ENCODE results near the gene TMEM221. TPM values are rescaled to one million over a fixed set of nuclear protein-coding genes. Genes with fewer than 3 reads are reported as not detected.

TMEM221 gene
- total and polyA plus RNA-seq, 10 of the 15 experiments (the other 5 are each of a cell fraction or from before 2014, with no cell fraction given): 0.04 to 0.24 TPM; not detected in 8

- TF ChIP-seq CREM (IDR thresholded peaks at IDR 0.05; ENCODE audit: low read depth): no peak
- TF ChIP-seq NBN (IDR thresholded peaks at IDR 0.05): no peak
- TF ChIP-seq CHD2 (IDR thresholded peaks at IDR 0.05; ENCODE audit: borderline replicate concordance, low read depth, low read length): peak; percentile 70; the same call in 1 of the 2 replicates
- TF ChIP-seq SREBF2 (IDR thresholded peaks at IDR 0.05; ENCODE audit: low read length): no peak
- no peak for TF ChIP-seq ETV6 (conservative IDR thresholded peaks at IDR 0.05 in 1 of 2, IDR thresholded peaks at IDR 0.05 in 1 of 2; ENCODE audit: borderline replicate concordance in 1 of 2, low read depth in 1 of 2)
- 0 out of 2 replicates have a peak, but pooled peaks have one; percentile 38 for TF ChIP-seq HDGF (IDR thresholded peaks at IDR 0.05)
- no peak for TF ChIP-seq STAT1 (conservative IDR thresholded peaks at IDR 0.05)
- peak; percentile 53 for TF ChIP-seq IKZF1 (conservative IDR thresholded peaks at IDR 0.05)
- no peak for TF ChIP-seq RELA (IDR thresholded peaks at IDR 0.05; ENCODE audit: borderline replicate concordance, partially characterized antibody)
- TF ChIP-seq ZNF384 (IDR thresholded peaks at IDR 0.05; ENCODE audit: borderline replicate concordance, low read depth, low read length): no peak
- no peak for TF ChIP-seq SIN3A (IDR thresholded peaks at IDR 0.05; ENCODE audit: low read depth, low read length)
- TF ChIP-seq BRCA1 (IDR thresholded peaks at IDR 0.05; ENCODE audit: low read depth, low read length): no peak
- no peak for TF ChIP-seq YBX1 (IDR thresholded peaks at IDR 0.05)
- no peak for TF ChIP-seq EP300 (IDR thresholded peaks at IDR 0.05; ENCODE audit: borderline replicate concordance in 1 of 2, control insufficient read depth in 1 of 2, low read depth in 2 of 2, low read length in 2 of 2)
- TF ChIP-seq USF2 (IDR thresholded peaks at IDR 0.05; ENCODE audit: borderline replicate concordance, low read depth, low read length): no peak
- TF ChIP-seq EZH2 (IDR thresholded peaks at IDR 0.05; ENCODE audit: borderline replicate concordance, control insufficient read depth, low read depth, low read length): no peak
- TF ChIP-seq MAX (IDR thresholded peaks at IDR 0.05; ENCODE audit: low read depth, low read length): 0 out of 2 replicates have a peak, but pooled peaks have one; percentile 30
- TF ChIP-seq HSF1 (IDR thresholded peaks at IDR 0.05; ENCODE audit: low read depth, low read length): no peak
- peak; percentile 57 for TF ChIP-seq PKNOX1 (IDR thresholded peaks at IDR 0.05)
- no peak for TF ChIP-seq DPF2 (IDR thresholded peaks at IDR 0.05)
- TF ChIP-seq E4F1 (IDR thresholded peaks at IDR 0.05; ENCODE audit: borderline replicate concordance, partially characterized antibody): no peak
Observed at GRCh38 chr19:17390665-17391370, 57.6 kb downstream of the TMEM221 start (continued).
